ENCODE results near the gene MBTPS1. TPM values are rescaled to one million over a fixed set of nuclear protein-coding genes. Genes with fewer than 3 reads are reported as not detected.
A peak's percentile ranks its signal among the peaks of the same experiment; 100 is the strongest.

Gene MBTPS1
- total RNA-seq, 1 experiment from 2014 or later: 63.6 TPM

GRCh38 chr16:84132527-84133285 is 16.0 kb upstream of the MBTPS1 start:
- Mint-ChIP-seq H3K4me3 (ENCODE audit: unreplicated experiment) (no peak overlapping the region), H3K9me3 (ENCODE audit: unreplicated experiment) (no peaks in the 10 kb centered on the region), H3K27ac (ENCODE audit: low read depth, unreplicated experiment) (no peak overlapping the region), H3K36me3 (ENCODE audit: insufficient read depth, unreplicated experiment) (peaks cover 23% of the 10 kb centered on the region), H3K4me1 (ENCODE audit: insufficient read depth, unreplicated experiment) (peaks cover 5% of the 10 kb centered on the region), H3K27me3 (ENCODE audit: insufficient read depth, unreplicated experiment) (no peaks in the 10 kb centered on the region)
- TF ChIP-seq CTCF (IDR thresholded peaks at IDR 0.05; ENCODE audit: unreplicated experiment): no peak
- DNase-seq (ENCODE audit: unreplicated experiment): no peak
- intact Hi-C loops (cut with micrococcal nuclease): no loop called here
- ChIA-PET POLR2A (interaction anchor here (0.7 to 1.2 kb wide), 2 partner anchors 12 to 16 kb away, joined by 3 to 5 read pairs; partner anchors contain the start of gene MBTPS1), CTCF (interaction anchor here (0.6 to 1.5 kb wide), 6 partner anchors 12 to 179 kb away, joined by 3 to 5 read pairs (median 3); partner anchors contain the start of genes DNAAF1 and HSDL1)
- no TSS peak for BruUV-seq (replicated peaks)

DNA sequence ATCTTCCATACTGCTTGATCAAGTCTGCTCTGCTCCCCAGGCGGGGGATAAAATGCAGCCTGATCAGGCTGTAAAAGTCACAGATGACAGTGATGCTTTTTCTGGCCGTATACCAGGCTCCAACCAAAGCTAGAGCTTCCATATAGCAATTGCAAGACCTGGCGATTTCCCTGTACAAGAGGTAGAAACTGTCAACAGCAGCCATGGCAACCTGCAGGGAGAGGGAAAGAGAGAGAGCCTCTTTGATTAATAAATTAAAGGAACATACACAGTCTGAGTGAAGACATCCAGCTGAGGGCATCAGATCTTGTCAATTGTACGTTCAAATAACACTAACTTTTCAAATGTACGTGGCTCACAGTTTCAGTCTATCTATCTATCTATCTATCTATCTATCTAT is 14.4 kb upstream of the MBTPS1 start:
- POLR2A ChIA-PET: interaction anchor here (1.1 kb wide), 1 partner anchor 8 kb away, joined by 6 read pairs; no protein-coding TSS in a partner anchor
- Mint-ChIP-seq H3K36me3 (ENCODE audit: insufficient read depth, unreplicated experiment) (peaks cover 29% of the 10 kb centered on the region), H3K27ac (ENCODE audit: low read depth, unreplicated experiment) (no peak overlapping the region), H3K4me3 (ENCODE audit: unreplicated experiment) (no peak overlapping the region), H3K27me3 (ENCODE audit: insufficient read depth, unreplicated experiment) (no peaks in the 10 kb centered on the region), H3K4me1 (ENCODE audit: insufficient read depth, unreplicated experiment) (peaks cover 5% of the 10 kb centered on the region), H3K9me3 (ENCODE audit: unreplicated experiment) (no peaks in the 10 kb centered on the region)
- CTCF ChIA-PET: interaction anchor here (0.6 kb wide), 1 partner anchor 367 kb away, joined by 3 read pairs; no protein-coding TSS in a partner anchor
- no peak for DNase-seq (ENCODE audit: unreplicated experiment)
- intact Hi-C loops (cut with micrococcal nuclease): no loop called here
- BruUV-seq (replicated peaks): no TSS peak
- TF ChIP-seq CTCF (IDR thresholded peaks at IDR 0.05; ENCODE audit: unreplicated experiment): no peak

- BruUV-seq (replicated peaks): no TSS peak
- CTCF ChIA-PET: no interaction called here
- no peak overlapping the region for H3K4me3 Mint-ChIP-seq (ENCODE audit: unreplicated experiment)
- H3K27me3 Mint-ChIP-seq (ENCODE audit: insufficient read depth, unreplicated experiment): no peaks in the 10 kb centered on the region
- DNase-seq (ENCODE audit: unreplicated experiment): no peak
- no peaks in the 10 kb centered on the region for H3K9me3 Mint-ChIP-seq (ENCODE audit: unreplicated experiment)
- intact Hi-C loops (cut with micrococcal nuclease): no loop called here
- peaks cover 36% of the 10 kb centered on the region for H3K36me3 Mint-ChIP-seq (ENCODE audit: insufficient read depth, unreplicated experiment)
- no peak for TF ChIP-seq CTCF (IDR thresholded peaks at IDR 0.05; ENCODE audit: unreplicated experiment)
- peak overlapping the region; percentile 16 for H3K27ac Mint-ChIP-seq (ENCODE audit: low read depth, unreplicated experiment)
- no peaks in the 10 kb centered on the region for H3K4me1 Mint-ChIP-seq (ENCODE audit: insufficient read depth, unreplicated experiment)
- POLR2A ChIA-PET: no interaction called here
These were observed 7.7 kb upstream of the MBTPS1 start for GRCh38 chr16:84124257-84125073.

DNA sequence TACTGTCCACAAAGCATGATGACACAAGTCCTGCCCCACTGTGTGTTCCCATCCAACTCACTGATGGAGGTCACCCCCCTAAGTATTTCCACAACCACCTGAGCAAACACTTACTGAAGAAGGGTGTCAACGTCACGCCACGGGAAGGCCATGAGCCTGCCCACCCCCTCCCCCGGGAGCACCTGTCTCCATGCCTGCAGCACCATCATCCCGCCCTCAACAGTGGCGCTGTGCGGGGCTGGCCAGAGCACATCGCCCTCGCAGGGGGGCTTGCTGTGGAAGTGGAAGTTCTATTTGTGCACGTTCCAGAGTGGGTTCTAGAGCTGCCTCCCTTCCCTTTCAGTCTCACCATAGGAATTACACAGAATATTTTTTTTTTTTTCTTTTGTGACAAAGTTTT is 4.3 kb upstream of the MBTPS1 start:
- DNase-seq (ENCODE audit: unreplicated experiment): no peak
- H3K4me3 Mint-ChIP-seq (ENCODE audit: unreplicated experiment): no peak overlapping the region
- H3K27ac Mint-ChIP-seq (ENCODE audit: low read depth, unreplicated experiment): no peak overlapping the region
- H3K4me1 Mint-ChIP-seq (ENCODE audit: insufficient read depth, unreplicated experiment): no peaks in the 10 kb centered on the region
- peaks cover 20% of the 10 kb centered on the region for H3K36me3 Mint-ChIP-seq (ENCODE audit: insufficient read depth, unreplicated experiment)
- no peaks in the 10 kb centered on the region for H3K9me3 Mint-ChIP-seq (ENCODE audit: unreplicated experiment)
- ChIA-PET CTCF (interaction anchor here (0.7 to 1.1 kb wide), 3 partner anchors 14 to 354 kb away, joined by 3 to 5 read pairs (median 3); no protein-coding TSS in a partner anchor), POLR2A (interaction anchor here (0.6 kb wide), 1 partner anchor 110 kb away, joined by 3 read pairs; no protein-coding TSS in a partner anchor)
- H3K27me3 Mint-ChIP-seq (ENCODE audit: insufficient read depth, unreplicated experiment): no peaks in the 10 kb centered on the region
- no peak for TF ChIP-seq CTCF (IDR thresholded peaks at IDR 0.05; ENCODE audit: unreplicated experiment)
- BruUV-seq (replicated peaks): no TSS peak
- intact Hi-C loops (cut with micrococcal nuclease): no loop called here
